Activated naive CD8-positive, alpha-beta T cell treated with anti-CD3 and anti-CD28 coated beads for 36 hours (primary cell): Measurements from ENCODE around the gene CNTNAP1. TPM values are rescaled to one million over a fixed set of nuclear protein-coding genes. Genes with fewer than 3 reads are reported as not detected.
"Not testable (repeated sequence)": the region's sequence is repeated elsewhere in the genome, so short reads cannot be mapped to it uniquely, and the experiment has no call there.

Source experiments
- DNase-seq: peaks from one replicate; pipeline ENCODE4 v3.0.0; 2021
- H3K27ac Mint-ChIP-seq: one replicate; pipeline ENCODE4 v1.8.0; 2022; ENCODE audit warnings: mild to moderate bottlenecking, moderate library complexity, mixed read lengths
- H3K27me3 Mint-ChIP-seq: one replicate; pipeline ENCODE4 v1.8.0; 2022; ENCODE audit warnings: mild to moderate bottlenecking, mixed read lengths
- H3K36me3 Mint-ChIP-seq: one replicate; pipeline ENCODE4 v1.8.0; 2021; ENCODE audit warnings: mild to moderate bottlenecking, mixed read lengths
- H3K4me1 Mint-ChIP-seq: one replicate; pipeline ENCODE4 v1.8.0; 2021; ENCODE audit warnings: mixed read lengths
- H3K4me3 Mint-ChIP-seq: one replicate; pipeline ENCODE4 v1.8.0; 2022; ENCODE audit warnings: mild to moderate bottlenecking, moderate library complexity, mixed read lengths
- H3K9me3 Mint-ChIP-seq: one replicate; pipeline ENCODE4 v1.8.0; 2022; ENCODE audit warnings: mixed read lengths
- total RNA-seq, 2 experiments: library from RNA; stranded (reverse); gene quantifications; one replicate each; pipeline ENCODE4 v1.2.3, GENCODE V29; 2021

CNTNAP1 gene
- total RNA-seq, 2 experiments from 2014 or later: 0.68 to 0.70 TPM

GRCh38 chr17:42665581-42666001, 16.7 kb upstream of the CNTNAP1 start:
- H3K9me3 Mint-ChIP-seq: no peaks in the 10 kb centered on the region
- H3K36me3 Mint-ChIP-seq: peaks cover 5% of the 10 kb centered on the region
- DNase-seq: no peak
- H3K4me1 Mint-ChIP-seq: peaks cover 4% of the 10 kb centered on the region
- no peak overlapping the region for H3K27ac Mint-ChIP-seq
- peaks cover 20% of the 10 kb centered on the region for H3K27me3 Mint-ChIP-seq
- H3K4me3 Mint-ChIP-seq: no peak overlapping the region

GRCh38 chr17:42666126-42666525, 16.2 kb upstream of the CNTNAP1 start:
- H3K4me3 Mint-ChIP-seq, H3K9me3 Mint-ChIP-seq, H3K36me3 Mint-ChIP-seq, H3K27ac Mint-ChIP-seq, H3K4me1 Mint-ChIP-seq, DNase-seq: not testable (repeated sequence)
- H3K27me3 Mint-ChIP-seq: peaks cover 25% of the 10 kb centered on the region

- Mint-ChIP-seq H3K4me3 (no peak overlapping the region), H3K27ac (no peak overlapping the region)
Measured at GRCh38 chr17:42667088-42667951, 15.0 kb upstream of the CNTNAP1 start.

GRCh38 chr17:42669705-42669976, 12.7 kb upstream of the CNTNAP1 start:
- H3K27me3 Mint-ChIP-seq: peaks cover 57% of the 10 kb centered on the region
- DNase-seq: no peak
- H3K9me3 Mint-ChIP-seq: no peaks in the 10 kb centered on the region
- H3K4me3 Mint-ChIP-seq: no peak overlapping the region
- H3K27ac Mint-ChIP-seq: no peak overlapping the region
- H3K36me3 Mint-ChIP-seq: peaks cover 5% of the 10 kb centered on the region
- H3K4me1 Mint-ChIP-seq: peaks cover 13% of the 10 kb centered on the region

More at GRCh38 chr17:42667088-42667951, 15.0 kb upstream of the CNTNAP1 start:
- peaks cover 36% of the 10 kb centered on the region for H3K27me3 Mint-ChIP-seq
- peaks cover 8% of the 10 kb centered on the region for H3K4me1 Mint-ChIP-seq
- H3K36me3 Mint-ChIP-seq: peaks cover 5% of the 10 kb centered on the region
- H3K9me3 Mint-ChIP-seq: no peaks in the 10 kb centered on the region
- DNase-seq: no peak

- Mint-ChIP-seq H3K27ac (no peak overlapping the region), H3K27me3 (peaks cover 62% of the 10 kb centered on the region)
Measured at GRCh38 chr17:42669977-42670788, 12.1 kb upstream of the CNTNAP1 start.

GRCh38 chr17:42670789-42671657, 11.3 kb upstream of the CNTNAP1 start:
- no peak overlapping the region for H3K27ac Mint-ChIP-seq
- peaks cover 1% of the 10 kb centered on the region for H3K36me3 Mint-ChIP-seq
- H3K4me1 Mint-ChIP-seq: peaks cover 14% of the 10 kb centered on the region
- DNase-seq: no peak
- no peaks in the 10 kb centered on the region for H3K9me3 Mint-ChIP-seq
- peaks cover 66% of the 10 kb centered on the region for H3K27me3 Mint-ChIP-seq
- H3K4me3 Mint-ChIP-seq: no peak overlapping the region

More at GRCh38 chr17:42669977-42670788, 12.1 kb upstream of the CNTNAP1 start:
- DNase-seq: peak; percentile 61
- peaks cover 5% of the 10 kb centered on the region for H3K36me3 Mint-ChIP-seq
- H3K9me3 Mint-ChIP-seq: no peaks in the 10 kb centered on the region
- H3K4me1 Mint-ChIP-seq: peaks cover 14% of the 10 kb centered on the region
- H3K4me3 Mint-ChIP-seq: peak overlapping the region; percentile 58

GRCh38 chr17:42672038-42672437, 10.3 kb upstream of the CNTNAP1 start:
- H3K4me3 Mint-ChIP-seq: no peak overlapping the region
- H3K9me3 Mint-ChIP-seq: no peaks in the 10 kb centered on the region
- peaks cover 14% of the 10 kb centered on the region for H3K4me1 Mint-ChIP-seq
- peaks cover 1% of the 10 kb centered on the region for H3K36me3 Mint-ChIP-seq
- H3K27ac Mint-ChIP-seq: no peak overlapping the region
- DNase-seq: no peak
- H3K27me3 Mint-ChIP-seq: peaks cover 74% of the 10 kb centered on the region

GRCh38 chr17:42673266-42673884, 9.0 kb upstream of the CNTNAP1 start:
- no peak overlapping the region for H3K27ac Mint-ChIP-seq
- H3K9me3 Mint-ChIP-seq: no peaks in the 10 kb centered on the region
- peaks cover 1% of the 10 kb centered on the region for H3K36me3 Mint-ChIP-seq
- no peak for DNase-seq
- H3K4me1 Mint-ChIP-seq: peaks cover 22% of the 10 kb centered on the region
- H3K4me3 Mint-ChIP-seq: no peak overlapping the region
- H3K27me3 Mint-ChIP-seq: peaks cover 74% of the 10 kb centered on the region

GRCh38 chr17:42673885-42674754, 8.2 kb upstream of the CNTNAP1 start:
- Mint-ChIP-seq H3K9me3 (no peaks in the 10 kb centered on the region), H3K4me1 (peaks cover 29% of the 10 kb centered on the region), H3K36me3 (no peaks in the 10 kb centered on the region), H3K27ac (no peak overlapping the region), H3K4me3 (no peak overlapping the region), H3K27me3 (peaks cover 67% of the 10 kb centered on the region)
- DNase-seq: no peak

- Mint-ChIP-seq H3K4me3 (no peak overlapping the region), H3K27me3 (peaks cover 62% of the 10 kb centered on the region)
Measured at GRCh38 chr17:42674755-42675347, 7.5 kb upstream of the CNTNAP1 start.

GRCh38 chr17:42675348-42675964, 6.9 kb upstream of the CNTNAP1 start:
- H3K27ac Mint-ChIP-seq: no peak overlapping the region
- H3K4me1 Mint-ChIP-seq: peaks cover 34% of the 10 kb centered on the region
- H3K4me3 Mint-ChIP-seq: no peak overlapping the region
- H3K27me3 Mint-ChIP-seq: peaks cover 63% of the 10 kb centered on the region
- DNase-seq: no peak
- no peaks in the 10 kb centered on the region for H3K36me3 Mint-ChIP-seq
- H3K9me3 Mint-ChIP-seq: no peaks in the 10 kb centered on the region

More at GRCh38 chr17:42674755-42675347, 7.5 kb upstream of the CNTNAP1 start:
- H3K36me3 Mint-ChIP-seq: no peaks in the 10 kb centered on the region
- DNase-seq: no peak
- no peaks in the 10 kb centered on the region for H3K9me3 Mint-ChIP-seq
- no peak overlapping the region for H3K27ac Mint-ChIP-seq
- H3K4me1 Mint-ChIP-seq: peaks cover 34% of the 10 kb centered on the region

GRCh38 chr17:42675965-42676423, 6.3 kb upstream of the CNTNAP1 start:
- Mint-ChIP-seq H3K27me3 (peaks cover 61% of the 10 kb centered on the region), H3K27ac (no peak overlapping the region), H3K36me3 (no peaks in the 10 kb centered on the region), H3K4me1 (peaks cover 35% of the 10 kb centered on the region), H3K9me3 (no peaks in the 10 kb centered on the region), H3K4me3 (peak overlapping the region; percentile 69)
- no peak for DNase-seq

- Mint-ChIP-seq H3K4me3 (peak within 1 kb of the TSS; percentile 78), H3K36me3 (no peaks in the 10 kb centered on the region), H3K4me1 (peaks cover 38% of the 10 kb centered on the region), H3K9me3 (no peaks in the 10 kb centered on the region), H3K27ac (peak within 1 kb of the TSS; percentile 60), H3K27me3 (peaks cover 61% of the 10 kb centered on the region)
- DNase-seq: no peak
Measured at GRCh38 chr17:42676424-42677011, 5.8 kb upstream of the CNTNAP1 start, which contains the start of gene PLEKHH3. Gene PLEKHH3 (minus strand): TSS chr17:42676994. CDS start chr17:42676563, 431 bp downstream.
